Stomach (tissue), 9 donors: Measurements from ENCODE around the gene HSPA12A. TPM values are rescaled to one million over a fixed set of nuclear protein-coding genes. Genes with fewer than 3 reads are reported as not detected.

ENCODE experiments used
- DNase-seq, 2 donors: peaks; one replicate each; pipeline versions ENCODE4 v3.0.0 to v3.0.0-alpha.2; 2013 to 2019
- H3K27ac ChIP-seq, 5 donors: fragments of 200-600 bp in 4 of 5; sonication (generic) in 4 of 5; one replicate each; pipeline ENCODE4 v1.5.1; 2013 to 2019; ENCODE audit warnings: mild to moderate bottlenecking in 1 of 5, moderate library complexity in 1 of 5
- H3K27me3 ChIP-seq, 3 donors: fragments of 200-600 bp; sonication (generic); one replicate each; pipeline ENCODE4 v1.5.1; 2017 to 2019; ENCODE audit warnings: mixed run types in 1 of 3
- H3K36me3 ChIP-seq, 4 donors: fragments of 200-600 bp; sonication (generic); 1 replicate in 3 of 4; 2 replicates in 1 of 4; pipeline ENCODE4 v1.5.1; 2016 to 2019
- H3K4me1 ChIP-seq, 4 donors: fragments of 200-600 bp; sonication (generic); one replicate each; pipeline ENCODE4 v1.5.1; 2016 to 2019
- H3K4me3 ChIP-seq, 4 donors: fragments of 200-600 bp; sonication (generic) in 3 of 4; one replicate each; pipeline ENCODE4 v1.5.1; 2016 to 2019; ENCODE audit warnings: mild to moderate bottlenecking in 1 of 4
- H3K9me3 ChIP-seq, 4 donors: fragments of 200-600 bp; sonication (generic); one replicate each; pipeline ENCODE4 v1.5.1; 2016 to 2019
- EP300 ChIP-seq: sonication (generic); formaldehyde crosslinking; IDR thresholded peaks from one replicate; pipeline ENCODE4 v1.6.1; 2017; ENCODE audit warnings: antibody characterized with exemption
- POLR2A ChIP-seq, 4 donors: fragments of 450-650 bp; IDR thresholded peaks; one replicate each; pipeline ENCODE4 v1.6.1; 2016; ENCODE audit warnings: antibody characterized with exemption in 4 of 4, control low read depth in 2 of 4, mild to moderate bottlenecking in 1 of 4, moderate library complexity in 1 of 4
- POLR2AphosphoS5 ChIP-seq, 3 donors: sonication (generic); formaldehyde crosslinking; IDR thresholded peaks; one replicate each; pipeline ENCODE4 v1.6.1; 2016; ENCODE audit warnings: antibody characterized with exemption in 3 of 3
- WGBS, 5 donors: extraction: QIAGEN DNeasy Blood & Tissue Kit in 3 of 5; methylation state at CpG; one replicate each; pipeline versions ENCODE4 v1.1.5 to v1.1.7; 2013 to 2018; 5-methylcytosine and 5-hydroxymethylcytosine counted together
- intact Hi-C: fragments of 100-400 bp; cut with DNase I; formaldehyde crosslinking; loops from one replicate; pipeline ENCODE4 v1.15.1; 2023; ENCODE audit warnings: low total_unique reads
- polyA plus RNA-seq, 3 donors: library from polyadenylated mRNA; stranded (reverse); fragments of 200-250 nt; gene quantifications; one replicate each; pipeline ENCODE4 v1.2.3, GENCODE V29; 2013
- total RNA-seq, 5 donors: library from RNA; depleted of rRNA; stranded (reverse); fragments of >200 nt; gene quantifications; one replicate each; pipeline versions ENCODE4 v1.1.0 to v1.2.3, GENCODE V29; 2014 to 2016
- TF ChIP-seq, protein P1 (sequence below), 7 experiments: fragments of 450-650 bp in 4 of 7; fragments of 200-600 bp in 3 of 7; sonication (generic) in 3 of 7; IDR thresholded peaks; one replicate each; pipeline ENCODE4 v1.5.1; 2016 to 2019; ENCODE audit warnings: antibody characterized with exemption in 7 of 7, control low read depth in 2 of 7, mild to moderate bottlenecking in 1 of 7
- donor health status: healthy with polysubstance abuse.
- donor health status: Bipolar disorder and iron deficiency.
- donor health status: healthy.

HSPA12A gene
- total and polyA plus RNA-seq, 8 donors: 2.0 to 25.5 (median 4.1) TPM

DNA sequence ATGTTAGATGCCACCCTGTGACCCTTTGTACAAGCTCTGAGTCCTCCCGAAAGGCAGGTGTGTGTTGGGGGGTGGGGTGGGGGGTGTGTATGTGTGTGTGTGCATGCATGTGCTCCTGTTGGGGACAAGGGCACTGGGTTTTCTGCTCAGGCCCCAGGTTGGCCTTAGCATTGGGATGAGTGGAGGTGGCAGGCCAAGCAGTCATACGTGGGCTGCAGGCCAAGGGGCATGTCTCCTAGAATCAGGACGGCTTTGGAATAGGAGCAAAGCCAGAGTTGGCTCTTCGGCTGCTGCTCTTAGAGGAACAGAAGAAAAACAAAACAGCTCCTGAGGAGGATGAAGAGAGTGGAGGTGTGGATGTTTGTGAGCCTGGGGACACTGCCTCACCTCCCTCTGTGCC, 26.0 kb downstream of the HSPA12A start:
- H3K9me3 ChIP-seq: no peaks in the 10 kb centered on the region
- WGBS, 5 donors: 59 to 71% (median 62%) methylated on average over 4 of the region's 4 CpGs
- DNase-seq: no peak
- H3K27ac ChIP-seq: no peak overlapping the region
- no peaks in the 10 kb centered on the region for H3K36me3 ChIP-seq
- intact Hi-C loops: no loop called here
- TF ChIP-seq EP300 (no peak), POLR2A (IDR thresholded peaks at IDR 0.05) (no peak), POLR2AphosphoS5 (IDR thresholded peaks at IDR 0.05) (no peak)
- TF ChIP-seq, protein P1, sequence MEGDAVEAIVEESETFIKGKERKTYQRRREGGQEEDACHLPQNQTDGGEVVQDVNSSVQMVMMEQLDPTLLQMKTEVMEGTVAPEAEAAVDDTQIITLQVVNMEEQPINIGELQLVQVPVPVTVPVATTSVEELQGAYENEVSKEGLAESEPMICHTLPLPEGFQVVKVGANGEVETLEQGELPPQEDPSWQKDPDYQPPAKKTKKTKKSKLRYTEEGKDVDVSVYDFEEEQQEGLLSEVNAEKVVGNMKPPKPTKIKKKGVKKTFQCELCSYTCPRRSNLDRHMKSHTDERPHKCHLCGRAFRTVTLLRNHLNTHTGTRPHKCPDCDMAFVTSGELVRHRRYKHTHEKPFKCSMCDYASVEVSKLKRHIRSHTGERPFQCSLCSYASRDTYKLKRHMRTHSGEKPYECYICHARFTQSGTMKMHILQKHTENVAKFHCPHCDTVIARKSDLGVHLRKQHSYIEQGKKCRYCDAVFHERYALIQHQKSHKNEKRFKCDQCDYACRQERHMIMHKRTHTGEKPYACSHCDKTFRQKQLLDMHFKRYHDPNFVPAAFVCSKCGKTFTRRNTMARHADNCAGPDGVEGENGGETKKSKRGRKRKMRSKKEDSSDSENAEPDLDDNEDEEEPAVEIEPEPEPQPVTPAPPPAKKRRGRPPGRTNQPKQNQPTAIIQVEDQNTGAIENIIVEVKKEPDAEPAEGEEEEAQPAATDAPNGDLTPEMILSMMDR (IDR thresholded peaks at IDR 0.05): no peak
- peaks cover 0 to 7% (median 0%) of the 10 kb centered on the region in 3 donors for H3K27me3 ChIP-seq
- H3K4me1 ChIP-seq: peaks cover 0 to 11% (median 5%) of the 10 kb centered on the region in 4 donors
- H3K4me3 ChIP-seq: no peak overlapping the region

DNA sequence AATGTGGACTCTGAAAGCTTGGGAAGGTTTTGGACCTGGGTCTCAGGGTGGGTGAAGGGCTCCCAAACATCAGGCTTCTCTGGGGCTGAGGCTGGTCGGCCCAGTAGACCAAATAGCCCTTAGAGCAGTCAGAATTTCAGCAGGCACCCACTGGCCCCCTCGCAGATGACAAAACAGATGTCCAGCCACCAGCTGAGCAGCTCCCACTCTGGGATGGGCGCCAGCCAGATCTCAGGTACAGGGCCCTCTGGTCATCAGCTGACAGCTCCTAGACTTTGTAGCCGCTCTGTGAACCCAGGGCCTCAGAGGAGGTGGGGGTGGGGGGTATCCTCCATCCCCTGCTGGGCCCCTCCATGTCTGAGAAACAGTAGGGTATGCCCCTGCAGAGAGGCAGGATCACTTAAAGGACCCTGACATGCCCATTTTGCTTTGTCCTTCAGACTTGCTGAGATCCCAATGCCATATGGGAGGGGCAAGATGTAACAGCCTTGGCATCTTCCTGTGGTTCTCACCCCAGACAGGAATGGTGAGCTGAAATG, 26.5 kb downstream of the HSPA12A start:
- no peak for DNase-seq
- intact Hi-C loops: no loop called here
- no peak overlapping the region for H3K27ac ChIP-seq

DNA sequence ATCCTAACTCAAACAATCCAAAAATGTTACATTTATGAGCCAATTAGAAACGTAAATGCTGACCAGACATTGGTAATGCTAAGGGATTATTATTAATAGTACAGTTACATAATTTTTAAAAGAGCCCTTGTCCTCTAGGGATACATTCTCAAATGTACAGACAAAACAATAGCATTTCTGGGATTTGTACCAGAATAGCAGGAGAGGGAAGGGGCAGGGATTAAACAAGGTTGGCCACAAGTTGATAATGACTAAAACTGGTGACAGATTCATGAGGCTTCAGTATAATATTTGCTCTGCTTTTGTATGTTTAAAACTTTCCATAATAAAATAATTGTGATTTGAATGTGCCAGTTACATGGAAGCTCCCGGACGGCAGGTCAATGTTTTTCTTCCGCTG, 27.0 kb downstream of the HSPA12A start:
- intact Hi-C loops: no loop called here
- Histone ChIP-seq H3K27me3 (peaks cover 0 to 7% (median 0%) of the 10 kb centered on the region in 3 donors), H3K9me3 (no peaks in the 10 kb centered on the region), H3K36me3 (no peaks in the 10 kb centered on the region), H3K4me1 (peaks cover 0 to 10% (median 2%) of the 10 kb centered on the region in 4 donors), H3K4me3 (no peak overlapping the region), H3K27ac (no peak overlapping the region)
- TF ChIP-seq, protein P1 (IDR thresholded peaks at IDR 0.05): no peak
- no peak for TF ChIP-seq POLR2AphosphoS5 (IDR thresholded peaks at IDR 0.05)
- TF ChIP-seq POLR2A (IDR thresholded peaks at IDR 0.05): no peak
- TF ChIP-seq EP300: no peak
- WGBS, 5 donors: 82 to 86% (median 85%) methylated on average over 4 of the region's 4 CpGs
- DNase-seq: no peak

More for the DNA sequence above, 26.5 kb downstream of the HSPA12A start:
- Histone ChIP-seq H3K9me3 (no peaks in the 10 kb centered on the region), H3K4me1 (peaks cover 0 to 10% (median 5%) of the 10 kb centered on the region in 4 donors), H3K36me3 (no peaks in the 10 kb centered on the region), H3K4me3 (no peak overlapping the region), H3K27me3 (peaks cover 0 to 7% (median 0%) of the 10 kb centered on the region in 3 donors)
- 87 to 94% (median 89%) methylated on average over 3 to 4 of the region's 4 CpGs for WGBS, 5 donors
- TF ChIP-seq POLR2AphosphoS5 (IDR thresholded peaks at IDR 0.05) (no peak), POLR2A (IDR thresholded peaks at IDR 0.05) (no peak), EP300 (no peak)
- TF ChIP-seq, protein P1 (IDR thresholded peaks at IDR 0.05): no peak

DNA sequence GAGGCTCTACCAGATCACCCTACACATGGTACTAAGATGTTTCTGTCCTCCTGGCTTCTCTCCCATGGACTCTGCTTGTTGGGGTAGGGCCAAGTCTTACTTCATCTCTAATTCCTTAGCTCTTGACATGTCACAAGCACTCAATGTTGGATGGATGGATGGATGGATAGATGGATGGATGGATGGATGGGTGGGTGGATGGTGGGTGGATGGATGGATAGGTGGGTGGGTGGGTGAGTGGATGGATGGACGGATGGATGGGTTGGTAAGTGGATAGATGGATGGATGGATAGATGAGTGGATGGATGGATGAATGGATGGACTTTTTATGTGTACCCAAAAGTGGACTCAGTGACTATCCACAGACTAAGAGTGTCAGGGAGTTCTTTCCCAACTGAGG, 28.5 kb downstream of the HSPA12A start:
- Histone ChIP-seq H3K4me1 (peaks cover 0 to 10% (median 0%) of the 10 kb centered on the region in 4 donors), H3K27ac (no peak overlapping the region), H3K27me3 (peaks cover 0 to 7% (median 0%) of the 10 kb centered on the region in 3 donors), H3K36me3 (no peaks in the 10 kb centered on the region), H3K4me3 (no peak overlapping the region), H3K9me3 (no peaks in the 10 kb centered on the region)
- no peak for DNase-seq
- TF ChIP-seq POLR2A (IDR thresholded peaks at IDR 0.05) (no peak), EP300 (no peak), POLR2AphosphoS5 (IDR thresholded peaks at IDR 0.05) (no peak)
- TF ChIP-seq, protein P1 (IDR thresholded peaks at IDR 0.05): no peak
- 33 to 86% (median 62%) methylated on average over 1 of the region's 1 CpG for WGBS, 5 donors
- intact Hi-C loops: no loop called here
